Cardiac fibroblast (primary cell): ENCODE results near the gene KLF1.

ENCODE experiments used
- DNase-seq, 2 donors: peaks; one replicate each; pipeline versions ENCODE4 v3.0.0 to v3.0.0-alpha.2; 2010; ENCODE audit warnings: low read depth in 2 of 2
- H3K4me3 ChIP-seq, 2 donors: replicated peaks in 1 of 2; 1 replicate in 1 of 2; 2 replicates in 1 of 2; pipeline ENCODE4 v1.5.1; 2011; ENCODE audit warnings: low read depth in 2 of 2, low read length in 2 of 2, mild to moderate bottlenecking in 2 of 2, moderate library complexity in 1 of 2
- TF ChIP-seq, protein P1 (sequence below): IDR thresholded peaks from one replicate; pipeline ENCODE4 v1.5.1; 2011; ENCODE audit warnings: low read depth, mild to moderate bottlenecking, low read length, inconsistent platforms

Gene KLF1

DNA sequence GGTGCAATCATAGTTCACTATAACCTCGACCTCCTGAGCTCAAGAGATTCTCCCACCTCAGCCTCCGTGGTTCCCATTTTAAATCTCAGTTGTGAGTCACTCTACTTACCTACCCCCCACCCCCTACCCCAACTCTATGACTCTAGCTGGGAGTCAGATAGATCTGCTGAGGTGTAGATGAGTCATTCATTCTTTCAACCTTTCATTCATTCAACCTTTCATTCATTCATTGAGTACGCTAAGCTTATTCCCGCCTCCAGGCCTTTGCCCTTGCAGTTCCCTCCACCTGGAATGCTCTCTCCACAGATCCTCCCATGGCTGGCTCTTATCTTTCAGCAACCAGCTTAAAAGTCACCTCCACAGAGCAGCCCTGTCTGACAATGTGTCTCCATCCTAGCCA, 49.8 kb downstream of the KLF1 start:
- TF ChIP-seq, protein P1, sequence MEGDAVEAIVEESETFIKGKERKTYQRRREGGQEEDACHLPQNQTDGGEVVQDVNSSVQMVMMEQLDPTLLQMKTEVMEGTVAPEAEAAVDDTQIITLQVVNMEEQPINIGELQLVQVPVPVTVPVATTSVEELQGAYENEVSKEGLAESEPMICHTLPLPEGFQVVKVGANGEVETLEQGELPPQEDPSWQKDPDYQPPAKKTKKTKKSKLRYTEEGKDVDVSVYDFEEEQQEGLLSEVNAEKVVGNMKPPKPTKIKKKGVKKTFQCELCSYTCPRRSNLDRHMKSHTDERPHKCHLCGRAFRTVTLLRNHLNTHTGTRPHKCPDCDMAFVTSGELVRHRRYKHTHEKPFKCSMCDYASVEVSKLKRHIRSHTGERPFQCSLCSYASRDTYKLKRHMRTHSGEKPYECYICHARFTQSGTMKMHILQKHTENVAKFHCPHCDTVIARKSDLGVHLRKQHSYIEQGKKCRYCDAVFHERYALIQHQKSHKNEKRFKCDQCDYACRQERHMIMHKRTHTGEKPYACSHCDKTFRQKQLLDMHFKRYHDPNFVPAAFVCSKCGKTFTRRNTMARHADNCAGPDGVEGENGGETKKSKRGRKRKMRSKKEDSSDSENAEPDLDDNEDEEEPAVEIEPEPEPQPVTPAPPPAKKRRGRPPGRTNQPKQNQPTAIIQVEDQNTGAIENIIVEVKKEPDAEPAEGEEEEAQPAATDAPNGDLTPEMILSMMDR = no peak
- no peak overlapping the region for H3K4me3 ChIP-seq
- DNase-seq = no peak

DNA sequence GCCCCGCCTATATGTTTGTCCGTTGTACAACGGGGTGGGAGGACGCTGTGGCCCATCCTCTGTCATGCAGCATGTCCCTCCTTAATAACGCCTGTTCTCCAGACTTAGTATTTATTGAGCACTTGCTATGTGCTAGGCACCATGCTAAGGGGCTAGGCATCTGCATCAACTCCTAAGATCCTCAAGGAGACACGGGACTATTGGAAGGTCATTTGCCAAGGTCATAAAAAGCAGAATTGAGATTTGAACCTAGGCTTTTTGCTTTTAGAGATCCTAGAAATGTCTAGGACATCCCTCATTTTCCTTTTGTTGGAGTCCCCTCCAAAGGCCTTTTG, 50.5 kb downstream of the KLF1 start:
- H3K4me3 ChIP-seq = no peak overlapping the region
- TF ChIP-seq, protein P1 = no peak
- DNase-seq = no peak

DNA sequence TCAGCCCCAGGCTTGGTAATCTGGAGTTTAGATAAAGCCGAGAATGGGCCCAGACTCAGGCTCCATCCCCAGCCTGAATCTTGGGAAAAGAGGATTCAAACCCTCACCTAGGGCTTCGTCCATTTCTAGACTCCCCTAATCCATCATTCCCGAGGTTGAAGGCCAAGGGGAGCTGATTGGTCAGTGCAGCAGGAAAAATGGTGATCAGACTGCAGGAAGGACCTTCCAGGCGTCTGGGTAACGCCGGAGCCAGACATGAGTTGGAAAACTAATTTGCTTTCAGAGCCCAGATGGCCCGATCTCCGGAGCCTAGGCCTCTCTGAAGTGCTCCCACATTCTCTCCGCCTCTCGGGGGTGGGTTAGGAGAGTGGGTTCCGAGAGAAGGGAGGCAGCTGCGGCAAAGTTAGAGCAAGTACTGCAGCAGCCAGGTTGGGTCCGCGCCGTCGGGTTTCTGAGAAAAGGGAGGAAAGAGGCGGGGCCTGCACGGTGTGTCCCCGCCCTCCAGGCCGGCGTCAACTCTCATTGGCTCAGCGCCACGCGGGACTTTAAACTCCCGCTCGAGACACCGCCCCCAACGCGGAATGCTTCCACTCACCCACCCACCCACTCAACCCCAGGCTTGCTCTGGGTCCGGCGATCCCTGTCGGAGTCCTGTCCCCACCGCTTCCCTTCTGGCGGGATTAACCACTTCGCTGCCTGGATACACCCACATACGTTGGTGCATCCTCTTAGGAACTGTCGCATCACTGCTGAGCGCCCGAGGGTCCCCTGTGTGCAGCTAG, 51.8 kb downstream of the KLF1 start:
- DNase-seq = peak; percentile 15 to 24
- H3K4me3 ChIP-seq = no peak overlapping the region
- TF ChIP-seq, protein P1 = no peak

DNA sequence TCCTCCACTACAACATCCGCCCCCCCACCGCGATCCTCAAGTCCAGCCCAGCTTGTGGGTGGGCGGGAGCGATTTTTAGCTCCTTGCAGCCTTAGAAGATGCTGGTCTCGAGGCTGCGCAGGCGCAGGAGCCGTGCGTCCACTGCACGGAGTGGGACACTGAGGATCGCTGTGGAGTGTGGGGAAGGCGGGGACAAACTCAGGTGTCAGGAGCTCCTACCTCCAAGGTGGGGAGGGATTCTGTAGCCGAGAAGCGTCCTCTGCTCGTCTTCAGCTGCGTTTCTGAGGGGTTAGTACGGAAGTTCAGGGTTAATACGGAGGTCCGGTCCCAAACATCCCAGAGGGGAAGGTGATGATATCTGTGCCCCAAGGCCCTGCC, 52.4 kb downstream of the KLF1 start, which contains the start of gene RTBDN:
TSS of gene RTBDN (minus strand) at position 14 of the 378 bp plus-strand sequence. CDS start 4,600 bp downstream, outside the sequence.
- DNase-seq = no peak
- peak within 1 kb of the TSS; percentile 35 to 38 for H3K4me3 ChIP-seq
- TF ChIP-seq, protein P1 = no peak
